Measurements from ENCODE around the gene SASH1.

- TF ChIP-seq GATA2 (IDR thresholded peaks at IDR 0.05; ENCODE audit: low read depth, low read length) (no peak), GATA3 (IDR thresholded peaks at IDR 0.05; ENCODE audit: low read depth, low read length) (no peak)
Observed at GRCh38 chr6:148532698-148533097, 190.1 kb downstream of the SASH1 start.

All from SH-SY5Y (cell line).